Measurements from ENCODE around the gene IWS1.
"Not testable (repeated sequence)": the region's sequence is repeated elsewhere in the genome, so short reads cannot be mapped to it uniquely, and the experiment has no call there.

The IWS1 gene

GRCh38 chr2:127453013-127453391 lies 73.3 kb downstream of the IWS1 start:
- no peak for DNase-seq (ENCODE audit: extremely low spot score)
- ChIA-PET CTCF (no interaction called here), POLR2A (interaction anchor here (2.0 kb wide), 1 partner anchor 159 kb away, joined by 6 read pairs; the partner anchor contains the start of gene ERCC3)
- TF ChIP-seq ELF4 (IDR thresholded peaks at IDR 0.05) (no peak), PKNOX1 (IDR thresholded peaks at IDR 0.05) (no peak), SUZ12 (IDR thresholded peaks at IDR 0.05) (no peak), NFRKB (IDR thresholded peaks at IDR 0.05) (no peak), FOXM1 (IDR thresholded peaks at IDR 0.05; ENCODE audit: borderline replicate concordance) (no peak), ARNT (IDR thresholded peaks at IDR 0.05) (no peak), L3MBTL2 (conservative IDR thresholded peaks at IDR 0.05) (no peak), CTBP1 (IDR thresholded peaks at IDR 0.05; ENCODE audit: borderline replicate concordance) (no peak), FOXA1 (IDR thresholded peaks at IDR 0.05) (no peak), TARDBP (IDR thresholded peaks at IDR 0.05) (no peak), HDGF (IDR thresholded peaks at IDR 0.05; ENCODE audit: borderline replicate concordance) (no peak), BHLHE40 (IDR thresholded peaks at IDR 0.05; ENCODE audit: borderline replicate concordance) (no peak), SP1 (IDR thresholded peaks at IDR 0.05) (no peak), FOXK2 (IDR thresholded peaks at IDR 0.05) (no peak), ZNF384 (IDR thresholded peaks at IDR 0.05) (no peak), LEF1 (IDR thresholded peaks at IDR 0.05; ENCODE audit: borderline replicate concordance) (no peak)

- CTCF ChIA-PET: interaction anchor here (0.6 kb wide), 1 partner anchor 75 kb away, joined by 5 read pairs; no protein-coding TSS in a partner anchor
- DNase-seq (ENCODE audit: extremely low spot score); POLR2A ChIA-PET: not testable (repeated sequence)
Measured at GRCh38 chr2:127452423-127452822, 73.9 kb downstream of the IWS1 start.

- DNase-seq (ENCODE audit: extremely low spot score): no peak
- ChIA-PET CTCF (interaction anchor here (0.6 kb wide), 2 partner anchors 75 to 250 kb away, joined by 5 to 7 read pairs; no protein-coding TSS in a partner anchor), POLR2A (no interaction called here)
- TF ChIP-seq NFRKB (IDR thresholded peaks at IDR 0.05) (no peak), TARDBP (IDR thresholded peaks at IDR 0.05) (no peak), L3MBTL2 (conservative IDR thresholded peaks at IDR 0.05) (no peak), FOXA1 (IDR thresholded peaks at IDR 0.05) (no peak), ZNF384 (IDR thresholded peaks at IDR 0.05) (no peak), CTBP1 (IDR thresholded peaks at IDR 0.05; ENCODE audit: borderline replicate concordance) (no peak), SP1 (IDR thresholded peaks at IDR 0.05) (no peak), FOXK2 (IDR thresholded peaks at IDR 0.05) (no peak), HDGF (IDR thresholded peaks at IDR 0.05; ENCODE audit: borderline replicate concordance) (no peak), BHLHE40 (IDR thresholded peaks at IDR 0.05; ENCODE audit: borderline replicate concordance) (no peak), FOXM1 (IDR thresholded peaks at IDR 0.05; ENCODE audit: borderline replicate concordance) (no peak), ELF4 (IDR thresholded peaks at IDR 0.05) (no peak), SUZ12 (IDR thresholded peaks at IDR 0.05) (no peak), PKNOX1 (IDR thresholded peaks at IDR 0.05) (no peak), ARNT (IDR thresholded peaks at IDR 0.05) (no peak)
Measured at GRCh38 chr2:127451981-127452380, 74.3 kb downstream of the IWS1 start.

- ChIA-PET CTCF (no interaction called here), POLR2A (no interaction called here)
- DNase-seq (ENCODE audit: extremely low spot score): no peak
- no peak for TF ChIP-seq BHLHE40 (IDR thresholded peaks at IDR 0.05; ENCODE audit: borderline replicate concordance)
- no peak for TF ChIP-seq ELF4 (IDR thresholded peaks at IDR 0.05)
- TF ChIP-seq CTBP1 (IDR thresholded peaks at IDR 0.05; ENCODE audit: borderline replicate concordance): no peak
- TF ChIP-seq FOXA1 (IDR thresholded peaks at IDR 0.05): no peak
Measured at GRCh38 chr2:127449898-127450297, 76.4 kb downstream of the IWS1 start.

GRCh38 chr2:127449414-127449813 lies 76.9 kb downstream of the IWS1 start:
- ChIA-PET CTCF (no interaction called here), POLR2A (no interaction called here)
- DNase-seq (ENCODE audit: extremely low spot score): no peak
- no peak for TF ChIP-seq NFRKB (IDR thresholded peaks at IDR 0.05)
- no peak for TF ChIP-seq L3MBTL2 (conservative IDR thresholded peaks at IDR 0.05)
- no peak for TF ChIP-seq HDGF (IDR thresholded peaks at IDR 0.05; ENCODE audit: borderline replicate concordance)
- no peak for TF ChIP-seq PKNOX1 (IDR thresholded peaks at IDR 0.05)
- TF ChIP-seq CTBP1 (IDR thresholded peaks at IDR 0.05; ENCODE audit: borderline replicate concordance): no peak
- TF ChIP-seq ELF4 (IDR thresholded peaks at IDR 0.05): no peak
- TF ChIP-seq FOXA1 (IDR thresholded peaks at IDR 0.05): no peak
- TF ChIP-seq ARNT (IDR thresholded peaks at IDR 0.05): no peak
- no peak for TF ChIP-seq SP1 (IDR thresholded peaks at IDR 0.05)
- no peak for TF ChIP-seq BHLHE40 (IDR thresholded peaks at IDR 0.05; ENCODE audit: borderline replicate concordance)
- no peak for TF ChIP-seq SUZ12 (IDR thresholded peaks at IDR 0.05)
- TF ChIP-seq FOXM1 (IDR thresholded peaks at IDR 0.05; ENCODE audit: borderline replicate concordance): no peak
- no peak for TF ChIP-seq ZNF384 (IDR thresholded peaks at IDR 0.05)
- TF ChIP-seq FOXK2 (IDR thresholded peaks at IDR 0.05): no peak
- TF ChIP-seq LEF1 (IDR thresholded peaks at IDR 0.05; ENCODE audit: borderline replicate concordance): no peak
- no peak for TF ChIP-seq TARDBP (IDR thresholded peaks at IDR 0.05)

GRCh38 chr2:127448526-127448925 lies 77.8 kb downstream of the IWS1 start:
- CTCF ChIA-PET: no interaction called here
- no peak for TF ChIP-seq SUZ12 (IDR thresholded peaks at IDR 0.05)
- TF ChIP-seq TARDBP (IDR thresholded peaks at IDR 0.05): no peak
- TF ChIP-seq PKNOX1 (IDR thresholded peaks at IDR 0.05): no peak
- TF ChIP-seq LEF1 (IDR thresholded peaks at IDR 0.05; ENCODE audit: borderline replicate concordance): no peak
- TF ChIP-seq HDGF (IDR thresholded peaks at IDR 0.05; ENCODE audit: borderline replicate concordance): no peak
- no peak for TF ChIP-seq FOXA1 (IDR thresholded peaks at IDR 0.05)
- no peak for TF ChIP-seq FOXK2 (IDR thresholded peaks at IDR 0.05)
- TF ChIP-seq FOXM1 (IDR thresholded peaks at IDR 0.05; ENCODE audit: borderline replicate concordance): no peak
- TF ChIP-seq ARNT (IDR thresholded peaks at IDR 0.05): no peak
- TF ChIP-seq CTBP1 (IDR thresholded peaks at IDR 0.05; ENCODE audit: borderline replicate concordance): no peak
- no peak for TF ChIP-seq ZNF384 (IDR thresholded peaks at IDR 0.05)
- no peak for TF ChIP-seq ELF4 (IDR thresholded peaks at IDR 0.05)
- no peak for TF ChIP-seq L3MBTL2 (conservative IDR thresholded peaks at IDR 0.05)
- TF ChIP-seq BHLHE40 (IDR thresholded peaks at IDR 0.05; ENCODE audit: borderline replicate concordance): no peak
- TF ChIP-seq SP1 (IDR thresholded peaks at IDR 0.05): no peak
- no peak for TF ChIP-seq NFRKB (IDR thresholded peaks at IDR 0.05)
- POLR2A ChIA-PET: no interaction called here
- DNase-seq (ENCODE audit: extremely low spot score): no peak

All from HEK293T (cell line).